HCT116 (cell line): ENCODE results near the gene POFUT1. TPM values are rescaled to one million over a fixed set of nuclear protein-coding genes. Genes with fewer than 3 reads are reported as not detected.

Source experiments
- ATAC-seq: fragments of 200-7000 bp; cut with Tn5 transposase; 2 replicates; pipeline ENCODE4 v1.9.1; 2020; ENCODE audit warnings: mild to moderate bottlenecking, moderate library complexity
- BruUV-seq: library from RNA; stranded (reverse); fragments of 400-500 nt; replicated peaks from 2 replicates; lab custom pipeline; 2021; lab: Mats Ljungman, UMichigan
- CTCF ChIA-PET: fragments of 300-600 bp; sonication (Branson Sonifier 250); formaldehyde crosslinking; loops from one replicate; lab custom pipeline; 2021; ENCODE audit warnings: antibody characterized with exemption; lab: Charles Lee
- POLR2A ChIA-PET: fragments of 300-600, 350-600 bp; sonication (Branson Sonifier 250); formaldehyde crosslinking; loops from one replicate; lab custom pipeline; 2021; ENCODE audit warnings: antibody characterized with exemption; lab: Charles Lee
- RAD21 ChIA-PET, 2 experiments: fragments of 300-600 bp; sonication (Branson Sonifier 250); formaldehyde crosslinking; loops; one replicate each; lab custom pipeline; 2023; ENCODE audit warnings: low total read pairs in 2 of 2; ENCODE audit not compliant: uncharacterized antibody in 2 of 2, unreplicated experiment in 2 of 2, low non-redundant PET in 1 of 2; lab: Charles Lee
- DNase-seq: peaks from one replicate; pipeline ENCODE4 v3.0.0-alpha.2; 2010; ENCODE audit warnings: low read depth, low spot score
- H2AFZ ChIP-seq: fragments of 200-600 bp; shearing (Covaris generic), sonication (generic); 2 replicates; pipeline ENCODE4 v1.6.1; 2017; ENCODE audit warnings: low read depth, mixed run types, mixed read lengths, antibody characterized with exemption, low read length; ENCODE audit not compliant: poor library complexity, severe bottlenecking
- H3K27ac ChIP-seq: 2 replicates; pipeline ENCODE4 v1.5.1; 2012; ENCODE audit warnings: low read depth, low read length
- H3K27me3 ChIP-seq: fragments of 200-600 bp; sonication (generic); 2 replicates; pipeline ENCODE4 v1.6.1; 2016; ENCODE audit warnings: mixed run types, low read length, mixed read lengths; ENCODE audit not compliant: insufficient read depth
- H3K36me3 ChIP-seq, 2 experiments: fragments of 200-500 bp in 1 of 2; fragments of 200-600 bp in 1 of 2; sonication (Bioruptor generic) in 1 of 2; sonication (generic) in 1 of 2; 2 replicates each; pipeline versions ENCODE4 v1.5.1 to v1.6.1; 2014 to 2016; ENCODE audit warnings: low read length in 2 of 2, inconsistent platforms in 1 of 2, mixed read lengths in 1 of 2, mixed run types in 1 of 2; ENCODE audit not compliant: insufficient read depth in 2 of 2, control insufficient read depth in 1 of 2
- H3K4me1 ChIP-seq, 2 experiments: fragments of 200-600 bp in 1 of 2; sonication (generic) in 1 of 2; 2 replicates each; pipeline versions ENCODE4 v1.5.1 to v1.6.1; 2012 to 2017; ENCODE audit warnings: low read length in 2 of 2, inconsistent platforms in 1 of 2, mild to moderate bottlenecking in 1 of 2, mixed read lengths in 1 of 2, mixed run types in 1 of 2, moderate library complexity in 1 of 2; ENCODE audit not compliant: insufficient read depth in 2 of 2, control insufficient read depth in 1 of 2
- H3K4me2 ChIP-seq: fragments of 200-600 bp; sonication (generic); 2 replicates; pipeline ENCODE4 v1.6.1; 2017; ENCODE audit warnings: mixed run types, low read length, mixed read lengths
- H3K4me3 ChIP-seq, 2 experiments: fragments of 200-600 bp in 1 of 2; sonication (generic) in 1 of 2; replicated peaks in 1 of 2; 2 replicates each; pipeline ENCODE4 v1.5.1; 2011 to 2016; ENCODE audit warnings: low read length in 2 of 2, control low read depth in 1 of 2, low read depth in 1 of 2, mild to moderate bottlenecking in 1 of 2, mixed read lengths in 1 of 2, mixed run types in 1 of 2
- H3K79me2 ChIP-seq: fragments of 200-600 bp; sonication (generic); 2 replicates; pipeline ENCODE4 v1.6.1; 2017; ENCODE audit warnings: mild to moderate bottlenecking, mixed run types, low read length, moderate library complexity, mixed read lengths; ENCODE audit not compliant: insufficient read depth
- H3K9ac ChIP-seq: fragments of 200-600 bp; sonication (generic); 2 replicates; pipeline ENCODE4 v1.6.1; 2016; ENCODE audit warnings: low read length, mixed read lengths
- H3K9me2 ChIP-seq: fragments of 200-600 bp; sonication (generic), shearing (Covaris generic); 2 replicates; pipeline ENCODE4 v1.6.1; 2017; ENCODE audit warnings: mixed run types, mild to moderate bottlenecking, moderate library complexity; ENCODE audit not compliant: insufficient read depth
- H3K9me3 ChIP-seq, 2 experiments: fragments of 200-500 bp in 1 of 2; fragments of 200-600 bp in 1 of 2; sonication (Bioruptor generic) in 1 of 2; sonication (generic) in 1 of 2; 2 replicates each; pipeline ENCODE4 v1.6.1; 2014 to 2017; ENCODE audit warnings: low read length in 2 of 2, mixed read lengths in 2 of 2, inconsistent platforms in 1 of 2, low read depth in 1 of 2, mild to moderate bottlenecking in 1 of 2, mixed run types in 1 of 2, moderate library complexity in 1 of 2; ENCODE audit not compliant: control insufficient read depth in 1 of 2, insufficient read depth in 1 of 2
- H4K20me1 ChIP-seq: fragments of 200-600 bp; sonication (generic), shearing (Covaris generic); 2 replicates; pipeline ENCODE4 v1.6.1; 2017; ENCODE audit warnings: mixed run types, mild to moderate bottlenecking, moderate library complexity; ENCODE audit not compliant: insufficient read depth
- CEBPB ChIP-seq: IDR thresholded peaks from 2 replicates; pipeline ENCODE4 v1.6.1; 2012; ENCODE audit warnings: low read depth
- EGR1 ChIP-seq: IDR thresholded peaks from 2 replicates; pipeline ENCODE4 v1.6.1; 2012; ENCODE audit warnings: low read depth
- EZH2 ChIP-seq: fragments of 200-600 bp; sonication (generic); IDR thresholded peaks from 2 replicates; pipeline ENCODE4 v1.6.1; 2017; ENCODE audit warnings: antibody characterized with exemption, mixed run types
- EZH2phosphoT487 ChIP-seq: fragments of 200-600 bp; IDR thresholded peaks from 2 replicates; pipeline ENCODE4 v1.6.1; 2018; ENCODE audit warnings: antibody characterized with exemption, borderline replicate concordance
- FOSL1 ChIP-seq: IDR thresholded peaks from 2 replicates; pipeline ENCODE4 v1.6.1; 2012; ENCODE audit warnings: low read depth
- JUND ChIP-seq: IDR thresholded peaks from 2 replicates; pipeline ENCODE4 v1.6.1; 2012
- POLR2A ChIP-seq: IDR thresholded peaks from 2 replicates; pipeline ENCODE4 v1.7.0; 2011; ENCODE audit warnings: borderline replicate concordance; ENCODE audit not compliant: insufficient read depth, insufficient read length; ENCODE audit errors: extremely low read depth
- SIN3A ChIP-seq: IDR thresholded peaks from 2 replicates; pipeline ENCODE4 v1.6.1; 2012; ENCODE audit warnings: low read depth
- SP1 ChIP-seq: IDR thresholded peaks from 2 replicates; pipeline ENCODE4 v1.6.1; 2012; ENCODE audit warnings: low read depth
- SRF ChIP-seq: IDR thresholded peaks from 2 replicates; pipeline ENCODE4 v1.6.1; 2012; ENCODE audit warnings: low read depth
- TCF7L2 ChIP-seq: IDR thresholded peaks from 2 replicates; pipeline ENCODE4 v1.7.0; 2011; ENCODE audit warnings: borderline replicate concordance, inconsistent platforms; ENCODE audit not compliant: insufficient read depth, insufficient read length; ENCODE audit errors: extremely low read depth
- YY1 ChIP-seq: IDR thresholded peaks from 2 replicates; pipeline ENCODE4 v1.6.1; 2011; ENCODE audit warnings: low read length, low read depth, moderate library complexity, mild to moderate bottlenecking; ENCODE audit not compliant: insufficient replicate concordance; ENCODE audit errors: extremely low read depth
- ZNF274 ChIP-seq: fragments of 200-500 bp; sonication (Bioruptor generic); IDR thresholded peaks from 2 replicates; pipeline ENCODE4 v1.6.1; 2014; ENCODE audit warnings: mild to moderate bottlenecking, low read depth, low read length, inconsistent platforms
- intact Hi-C: fragments of 100-400 bp; cut with micrococcal nuclease; formaldehyde crosslinking; loops from 2 replicates; pipeline ENCODE4 v1.10.0; 2022
- total RNA-seq: library from RNA; stranded (reverse); gene quantifications from one replicate; pipeline ENCODE4 v1.2.1, GENCODE V29; 2021; ENCODE audit not compliant: unreplicated experiment
- TF ChIP-seq, protein P1 (sequence below): IDR thresholded peaks from 2 replicates; pipeline ENCODE4 v1.6.1; 2011; ENCODE audit warnings: mild to moderate bottlenecking, low read length, moderate library complexity; ENCODE audit not compliant: insufficient replicate concordance; ENCODE audit errors: extremely low read depth
- TF ChIP-seq, protein P2 (sequence below): IDR thresholded peaks from 2 replicates; pipeline ENCODE4 v1.6.1; 2012

The POFUT1 gene
- total RNA-seq, 1 experiment from 2014 or later, result 34.5 TPM

DNA sequence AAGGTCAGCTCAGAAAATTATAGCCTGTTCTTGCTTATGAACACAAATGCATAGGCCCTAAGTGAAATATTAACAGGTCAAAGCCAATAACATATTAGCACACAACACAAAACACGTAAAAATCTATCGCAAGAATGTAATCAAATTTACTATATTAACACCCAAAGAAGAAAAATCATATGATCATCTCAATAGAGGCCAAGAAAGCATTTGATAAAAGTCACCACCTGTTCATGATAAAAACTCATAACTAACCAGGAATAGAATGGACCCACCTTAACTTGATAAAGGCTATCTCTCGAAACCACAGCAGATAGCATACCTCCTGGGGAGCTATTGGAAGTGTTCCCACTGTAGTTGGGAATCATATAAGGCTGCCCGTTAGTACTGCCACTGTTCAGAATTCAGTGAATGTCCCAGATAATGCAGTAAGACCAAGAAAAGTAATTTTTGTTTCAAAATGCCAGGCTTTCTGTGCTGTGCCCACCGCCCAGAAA is 21.6 kb downstream of the POFUT1 start:
- H3K27me3 ChIP-seq, result no peaks in the 10 kb centered on the region
- CTCF ChIA-PET, result no interaction called here
- no peak overlapping the region for H3K9ac ChIP-seq
- intact Hi-C loops, result no loop called here
- no peak overlapping the region for H3K4me2 ChIP-seq
- no peak overlapping the region for H2AFZ ChIP-seq
- H3K4me3 ChIP-seq, result no peak overlapping the region
- H3K27ac ChIP-seq, result no peak overlapping the region
- POLR2A ChIA-PET, result no interaction called here
- no peaks in the 10 kb centered on the region for H3K9me2 ChIP-seq
- DNase-seq, result no peak
- H3K79me2 ChIP-seq, result no peaks in the 10 kb centered on the region
- H3K9me3 ChIP-seq, result no peaks in the 10 kb centered on the region
- no TSS peak for BruUV-seq
- no peaks in the 10 kb centered on the region for H3K4me1 ChIP-seq
- no peaks in the 10 kb centered on the region for H4K20me1 ChIP-seq
- ATAC-seq, result no peak
- TF ChIP-seq JUND, result no peak
- no peak for TF ChIP-seq EGR1
- TF ChIP-seq CEBPB, result no peak
- TF ChIP-seq EZH2phosphoT487, result no peak
- TF ChIP-seq EZH2, result no peak
- no peak for TF ChIP-seq FOSL1
- no peak for TF ChIP-seq ZNF274
- TF ChIP-seq SIN3A, result no peak
- TF ChIP-seq TCF7L2, result no peak
- TF ChIP-seq, protein P1, sequence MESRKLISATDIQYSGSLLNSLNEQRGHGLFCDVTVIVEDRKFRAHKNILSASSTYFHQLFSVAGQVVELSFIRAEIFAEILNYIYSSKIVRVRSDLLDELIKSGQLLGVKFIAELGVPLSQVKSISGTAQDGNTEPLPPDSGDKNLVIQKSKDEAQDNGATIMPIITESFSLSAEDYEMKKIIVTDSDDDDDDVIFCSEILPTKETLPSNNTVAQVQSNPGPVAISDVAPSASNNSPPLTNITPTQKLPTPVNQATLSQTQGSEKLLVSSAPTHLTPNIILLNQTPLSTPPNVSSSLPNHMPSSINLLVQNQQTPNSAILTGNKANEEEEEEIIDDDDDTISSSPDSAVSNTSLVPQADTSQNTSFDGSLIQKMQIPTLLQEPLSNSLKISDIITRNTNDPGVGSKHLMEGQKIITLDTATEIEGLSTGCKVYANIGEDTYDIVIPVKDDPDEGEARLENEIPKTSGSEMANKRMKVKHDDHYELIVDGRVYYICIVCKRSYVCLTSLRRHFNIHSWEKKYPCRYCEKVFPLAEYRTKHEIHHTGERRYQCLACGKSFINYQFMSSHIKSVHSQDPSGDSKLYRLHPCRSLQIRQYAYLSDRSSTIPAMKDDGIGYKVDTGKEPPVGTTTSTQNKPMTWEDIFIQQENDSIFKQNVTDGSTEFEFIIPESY, result no peak
- TF ChIP-seq POLR2A, result no peak
- TF ChIP-seq SRF, result no peak
- TF ChIP-seq SP1, result no peak
- TF ChIP-seq, protein P2, sequence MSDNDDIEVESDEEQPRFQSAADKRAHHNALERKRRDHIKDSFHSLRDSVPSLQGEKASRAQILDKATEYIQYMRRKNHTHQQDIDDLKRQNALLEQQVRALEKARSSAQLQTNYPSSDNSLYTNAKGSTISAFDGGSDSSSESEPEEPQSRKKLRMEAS, result no peak
- no peak for TF ChIP-seq YY1
- peaks cover 18 to 28% of the 10 kb centered on the region in 2 experiments for H3K36me3 ChIP-seq
- RAD21 ChIA-PET, result no interaction called here
